ENCODE data around the gene FRMPD4.

Gene FRMPD4

GRCh38 chrX:12237771-12238170 lies 99.5 kb downstream of the FRMPD4 start:
- no peak for TF ChIP-seq CTCF (IDR thresholded peaks at IDR 0.05; ENCODE audit: low read depth, low read length)
- no peak for DNase-seq (ENCODE audit: low read depth in 2 of 2)
- H3K4me3 ChIP-seq (replicated peaks in 1 of 2; ENCODE audit: low read depth in 2 of 2, low read length in 2 of 2): no peak overlapping the region

GRCh38 chrX:12239356-12240082 lies 101.2 kb downstream of the FRMPD4 start:
- no peak for TF ChIP-seq CTCF (IDR thresholded peaks at IDR 0.05; ENCODE audit: low read depth, low read length)
- no peak overlapping the region for H3K4me3 ChIP-seq (replicated peaks in 1 of 2; ENCODE audit: low read depth in 2 of 2, low read length in 2 of 2)
- DNase-seq (ENCODE audit: low read depth in 2 of 2): peak; percentile 12 to 30

GRCh38 chrX:12240491-12240890 lies 102.2 kb downstream of the FRMPD4 start:
- no peak overlapping the region for H3K4me3 ChIP-seq (replicated peaks in 1 of 2; ENCODE audit: low read depth in 2 of 2, low read length in 2 of 2)
- no peak for DNase-seq (ENCODE audit: low read depth in 2 of 2)
- TF ChIP-seq CTCF (IDR thresholded peaks at IDR 0.05; ENCODE audit: low read depth, low read length): no peak

GRCh38 chrX:12241026-12241425 lies 102.8 kb downstream of the FRMPD4 start:
- peak; percentile 12 to 47 for DNase-seq (ENCODE audit: low read depth in 2 of 2)
- TF ChIP-seq CTCF (IDR thresholded peaks at IDR 0.05; ENCODE audit: low read depth, low read length): no peak
- no peak overlapping the region for H3K4me3 ChIP-seq (replicated peaks in 1 of 2; ENCODE audit: low read depth in 2 of 2, low read length in 2 of 2)

GRCh38 chrX:12245650-12246645 lies 107.7 kb downstream of the FRMPD4 start:
- DNase-seq (ENCODE audit: low read depth in 2 of 2): peak; percentile 68 to 91
- no peak overlapping the region for H3K4me3 ChIP-seq (replicated peaks in 1 of 2; ENCODE audit: low read depth in 2 of 2, low read length in 2 of 2)
- no peak for TF ChIP-seq CTCF (IDR thresholded peaks at IDR 0.05; ENCODE audit: low read depth, low read length)

GRCh38 chrX:12249997-12250396 lies 111.7 kb downstream of the FRMPD4 start:
- H3K4me3 ChIP-seq (replicated peaks in 1 of 2; ENCODE audit: low read depth in 2 of 2, low read length in 2 of 2): no peak overlapping the region
- DNase-seq (ENCODE audit: low read depth in 2 of 2): peak in 1 of 2 donors; percentile 58
- TF ChIP-seq CTCF (IDR thresholded peaks at IDR 0.05; ENCODE audit: low read depth, low read length): no peak

All from cardiac fibroblast (primary cell).